Adrenal gland (tissue), 12 donors: ENCODE measurements around the gene ASPDH. TPM values are rescaled to one million over a fixed set of nuclear protein-coding genes. Genes with fewer than 3 reads are reported as not detected.

Source experiments
- DNase-seq, 7 donors: peaks; one replicate each; pipeline ENCODE4 v3.0.0-alpha.2; 2019 to 2020
- H3K27ac ChIP-seq, 5 donors: fragments of 200-600 bp; sonication (generic) in 4 of 5; 1 replicate in 3 of 5; 2 replicates in 2 of 5; pipeline versions ENCODE4 v1.5.1 to v1.8.0; 2016 to 2020; ENCODE audit warnings: mild to moderate bottlenecking in 1 of 5
- H3K27me3 ChIP-seq: fragments of 200-600 bp; 2 replicates; pipeline ENCODE4 v1.8.0; 2021
- H3K36me3 ChIP-seq, 2 donors: fragments of 200-600 bp; replicated peaks in 1 of 2; 1 replicate in 1 of 2; 2 replicates in 1 of 2; pipeline versions ENCODE4 v1.5.1 to v1.8.0; 2018 to 2022
- H3K4me1 ChIP-seq, 2 donors: fragments of 200-600 bp; replicated peaks in 1 of 2; 1 replicate in 1 of 2; 2 replicates in 1 of 2; pipeline versions ENCODE4 v1.5.1 to v1.8.0; 2018 to 2021
- H3K4me3 ChIP-seq, 4 donors: fragments of 200-600 bp; sonication (generic) in 3 of 4; one replicate each; pipeline ENCODE4 v1.5.1; 2016 to 2018
- H3K9me3 ChIP-seq, 3 donors: fragments of 200-600 bp; sonication (generic) in 1 of 3; replicated peaks in 1 of 3; 1 replicate in 2 of 3; 2 replicates in 1 of 3; pipeline versions ENCODE4 v1.5.1 to v1.8.0; 2016 to 2021
- POLR2A ChIP-seq, 2 donors: fragments of 450-650 bp; IDR thresholded peaks; one replicate each; pipeline ENCODE4 v1.6.1; 2017; ENCODE audit warnings: antibody characterized with exemption in 2 of 2, mild to moderate bottlenecking in 2 of 2, moderate library complexity in 1 of 2
- WGBS, 4 donors: extraction: QIAGEN DNeasy Blood & Tissue Kit in 2 of 4; methylation state at CpG; one replicate each; pipeline versions ENCODE4 v1.1.5 to v1.1.7; 2013 to 2017; 5-methylcytosine and 5-hydroxymethylcytosine counted together
- intact Hi-C, 2 donors: fragments of 100-400 bp; cut with DNase I; formaldehyde crosslinking; loops; one replicate each; pipeline versions ENCODE4 v1.14.1 to v1.15.0; 2022 to 2023
- polyA plus RNA-seq, 3 donors: library from polyadenylated mRNA; stranded (reverse); fragments of 200-250 nt in 2 of 3; fragments of 350-450 nt in 1 of 3; fragmentation: Illumina TruSeq in 1 of 3; extraction: RNeasy Lipid Tissue Mini Kit (QIAGEN cat#74804) in 1 of 3; gene quantifications; one replicate each; pipeline ENCODE4 v1.2.3, GENCODE V29; 2013 to 2014
- total RNA-seq, 9 donors: library from RNA; depleted of rRNA in 4 of 9; stranded (reverse); fragments of >200 nt in 4 of 9; fragments of 120-200 nt in 1 of 9; fragmentation: NEBNext Ultra II Directional in 1 of 9; extraction: Animal tissue kit (Norgen Biotek cat#: 25700) in 1 of 9; gene quantifications; one replicate each; pipeline versions ENCODE4 v1.1.0 to v1.2.4, GENCODE V29; 2013 to 2023
- TF ChIP-seq, protein P1 (sequence below), 6 experiments: fragments of 450-650 bp in 4 of 6; fragments of 200-600 bp in 2 of 6; sonication (generic) in 1 of 6; IDR thresholded peaks; 1 replicate in 5 of 6; 2 replicates in 1 of 6; pipeline versions ENCODE4 v1.5.1 to v1.8.0; 2016 to 2021; ENCODE audit warnings: antibody characterized with exemption in 6 of 6, mild to moderate bottlenecking in 2 of 6, moderate library complexity in 1 of 6
- donor health status: healthy with polysubstance abuse.
- donor health status: Bipolar disorder and iron deficiency.
- donor health status: DM: yes; HTN: yes; CAD: no.
- donor health status: DM: no; HTN: no; CAD: no.
- donor health status: DM: no; HTN: no; CAD: no.
- donor health status: DM: yes; HTN: yes; CAD: no.

The ASPDH gene
- total and polyA plus RNA-seq, 12 donors = 0.38 to 30.5 (median 1.7) TPM; not detected in 4

DNA sequence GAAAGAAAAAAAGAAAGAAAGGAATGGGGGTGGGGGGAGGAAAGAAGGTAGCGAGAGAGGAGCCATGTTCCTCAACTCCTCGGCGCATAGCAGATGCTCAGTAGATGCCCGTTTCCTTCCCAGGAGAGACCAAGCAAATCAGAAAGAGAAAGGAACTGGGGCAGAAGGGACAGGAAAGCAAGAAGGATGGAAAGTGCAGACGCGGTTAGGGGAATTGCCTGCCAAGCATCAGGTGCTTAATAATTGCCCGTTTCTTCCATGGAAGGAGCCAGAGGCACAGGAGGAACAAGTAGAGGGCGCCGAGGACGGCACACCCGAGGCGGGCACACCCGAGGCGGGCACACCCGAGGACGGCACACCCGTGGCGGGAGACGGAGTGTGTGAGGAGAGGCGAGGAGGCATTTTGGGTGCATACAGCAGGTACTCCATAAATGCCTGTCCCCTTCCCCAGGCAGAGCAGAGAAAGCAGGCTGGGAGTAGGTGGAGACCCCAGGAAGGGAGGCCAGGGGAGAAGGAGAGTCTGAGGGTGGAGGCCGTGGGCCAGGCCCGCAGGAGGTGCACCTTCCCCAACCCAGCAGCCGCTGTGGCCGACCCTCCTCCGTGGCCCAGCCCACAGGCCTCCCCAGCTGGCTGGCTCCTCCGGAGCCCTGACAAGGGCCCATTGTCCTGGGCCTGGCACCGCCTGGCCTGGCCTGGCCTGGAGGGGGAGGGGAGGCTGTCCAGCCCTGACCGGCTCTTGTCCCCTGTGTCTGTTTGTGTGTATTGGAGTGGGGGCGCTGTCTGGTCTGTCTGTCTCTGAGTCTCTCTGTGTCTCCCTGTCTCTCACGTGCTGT is 17.3 kb downstream of the ASPDH start:
- Histone ChIP-seq H3K4me3 (no peak overlapping the region), H3K4me1 (no peaks in the 10 kb centered on the region), H3K36me3 (no peaks in the 10 kb centered on the region), H3K9me3 (no peaks in the 10 kb centered on the region), H3K27ac (no peak overlapping the region), H3K27me3 (no peaks in the 10 kb centered on the region)
- no peak for DNase-seq
- 69 to 76% (median 73%) methylated on average over 25 to 30 of the region's 30 CpGs for WGBS, 4 donors
- no peak for TF ChIP-seq POLR2A (IDR thresholded peaks at IDR 0.05)
- TF ChIP-seq, protein P1, sequence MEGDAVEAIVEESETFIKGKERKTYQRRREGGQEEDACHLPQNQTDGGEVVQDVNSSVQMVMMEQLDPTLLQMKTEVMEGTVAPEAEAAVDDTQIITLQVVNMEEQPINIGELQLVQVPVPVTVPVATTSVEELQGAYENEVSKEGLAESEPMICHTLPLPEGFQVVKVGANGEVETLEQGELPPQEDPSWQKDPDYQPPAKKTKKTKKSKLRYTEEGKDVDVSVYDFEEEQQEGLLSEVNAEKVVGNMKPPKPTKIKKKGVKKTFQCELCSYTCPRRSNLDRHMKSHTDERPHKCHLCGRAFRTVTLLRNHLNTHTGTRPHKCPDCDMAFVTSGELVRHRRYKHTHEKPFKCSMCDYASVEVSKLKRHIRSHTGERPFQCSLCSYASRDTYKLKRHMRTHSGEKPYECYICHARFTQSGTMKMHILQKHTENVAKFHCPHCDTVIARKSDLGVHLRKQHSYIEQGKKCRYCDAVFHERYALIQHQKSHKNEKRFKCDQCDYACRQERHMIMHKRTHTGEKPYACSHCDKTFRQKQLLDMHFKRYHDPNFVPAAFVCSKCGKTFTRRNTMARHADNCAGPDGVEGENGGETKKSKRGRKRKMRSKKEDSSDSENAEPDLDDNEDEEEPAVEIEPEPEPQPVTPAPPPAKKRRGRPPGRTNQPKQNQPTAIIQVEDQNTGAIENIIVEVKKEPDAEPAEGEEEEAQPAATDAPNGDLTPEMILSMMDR (IDR thresholded peaks at IDR 0.05) = no peak
- intact Hi-C loops = no loop called here

DNA sequence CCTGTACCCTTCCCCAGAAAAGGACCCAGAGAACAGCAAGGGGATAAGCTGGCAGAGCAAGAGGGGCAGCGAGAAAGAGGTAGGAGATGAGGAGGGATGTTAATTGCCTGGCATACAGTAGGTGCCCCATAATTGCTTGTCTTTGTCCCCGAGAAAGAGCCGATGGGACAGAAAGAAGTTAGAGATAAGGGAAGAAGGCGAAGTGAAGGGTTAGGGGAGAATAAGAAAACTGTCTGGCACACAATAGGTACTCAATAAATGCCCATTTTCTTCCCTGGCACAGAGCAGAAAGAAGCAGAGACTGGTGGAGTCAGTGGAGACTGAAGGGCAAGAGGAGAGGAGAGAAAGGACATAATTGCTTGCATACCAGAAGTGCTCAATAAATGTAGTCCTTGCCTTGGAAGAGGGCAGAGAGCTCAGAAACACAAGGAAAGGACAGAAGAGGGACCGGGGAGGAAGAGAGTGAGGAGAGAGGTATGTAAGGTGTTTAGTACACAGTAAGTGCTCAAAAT is 18.6 kb downstream of the ASPDH start:
- intact Hi-C loops = no loop called here
- TF ChIP-seq, protein P1 (IDR thresholded peaks at IDR 0.05) = no peak
- TF ChIP-seq POLR2A (IDR thresholded peaks at IDR 0.05) = no peak

DNA sequence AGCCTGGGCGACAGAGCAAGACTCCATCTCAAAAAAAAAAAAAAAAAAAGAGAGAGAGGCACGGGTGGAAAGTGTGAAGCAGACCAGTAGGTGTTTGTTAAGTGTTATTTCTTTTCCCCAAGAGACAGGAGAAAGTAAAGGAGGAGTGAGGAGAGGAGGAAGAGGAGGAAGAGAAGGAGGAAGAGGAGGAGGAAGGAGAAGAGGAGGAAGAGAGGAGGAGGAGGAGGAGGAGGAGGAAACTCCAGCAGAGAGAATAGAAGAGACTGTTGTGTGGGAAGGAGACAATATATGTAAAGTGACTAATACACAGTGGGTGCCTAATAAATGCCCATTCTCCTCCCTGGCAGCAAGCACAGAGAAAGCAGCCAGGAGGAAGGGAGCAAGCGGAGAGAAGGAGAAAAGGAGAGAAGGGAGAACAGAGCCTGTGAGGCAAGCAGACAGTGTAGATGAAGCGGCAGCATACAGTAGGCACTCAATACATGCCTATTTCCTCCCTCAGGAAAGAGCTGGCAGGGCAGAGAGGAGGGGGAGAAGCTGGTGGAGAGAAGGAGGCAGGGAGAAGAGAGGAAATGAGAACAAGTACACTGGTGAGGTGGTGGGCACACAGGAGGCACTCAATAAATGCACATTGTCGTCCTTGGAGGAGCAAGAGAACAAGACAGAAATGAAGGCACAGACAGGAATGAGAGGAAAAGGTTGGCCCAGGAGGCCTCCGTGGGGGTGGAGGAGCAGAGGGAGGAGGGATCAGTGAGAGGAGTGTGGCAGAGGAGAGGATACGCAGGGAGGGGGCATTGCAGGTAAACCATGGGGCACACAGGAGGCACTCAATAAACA is 19.3 kb downstream of the ASPDH start:
- Histone ChIP-seq H3K9me3 (no peaks in the 10 kb centered on the region), H3K4me3 (no peak overlapping the region), H3K27me3 (no peaks in the 10 kb centered on the region), H3K27ac (no peak overlapping the region), H3K36me3 (no peaks in the 10 kb centered on the region), H3K4me1 (no peaks in the 10 kb centered on the region)
- intact Hi-C loops = no loop called here
- WGBS, 4 donors = 50 to 57% (median 55%) methylated on average over 6 to 7 of the region's 7 CpGs
- DNase-seq = no peak
- TF ChIP-seq, protein P1 (IDR thresholded peaks at IDR 0.05) = no peak
- TF ChIP-seq POLR2A (IDR thresholded peaks at IDR 0.05) = no peak

More for the DNA sequence above, 18.6 kb downstream of the ASPDH start:
- no peak for DNase-seq
- no peaks in the 10 kb centered on the region for H3K36me3 ChIP-seq
- H3K4me1 ChIP-seq = no peaks in the 10 kb centered on the region
- no peaks in the 10 kb centered on the region for H3K9me3 ChIP-seq
- no peak overlapping the region for H3K4me3 ChIP-seq
- H3K27ac ChIP-seq = no peak overlapping the region
- WGBS, 4 donors = 73 to 88% (median 84%) methylated on average over 5 of the region's 5 CpGs
- H3K27me3 ChIP-seq = no peaks in the 10 kb centered on the region

DNA sequence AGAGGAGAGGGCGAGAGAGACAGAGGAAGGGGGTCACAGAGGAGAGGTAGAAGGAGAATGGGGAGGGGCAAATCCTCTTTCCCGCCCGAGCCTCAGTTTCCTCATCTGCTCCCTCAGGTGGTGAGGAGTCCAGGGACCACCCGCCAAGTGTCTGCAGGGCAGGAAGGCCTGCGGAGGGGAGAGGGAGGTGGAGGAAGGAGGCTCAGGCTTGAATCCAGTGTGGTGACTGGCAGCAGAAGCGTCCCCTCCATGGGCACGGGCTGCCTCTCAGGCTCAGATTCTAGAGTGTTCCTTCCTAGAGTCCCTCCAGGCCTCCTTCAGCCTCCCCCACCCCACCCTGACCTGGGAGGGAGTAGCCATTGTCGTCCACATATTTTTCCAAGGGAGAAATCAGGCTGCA is 20.5 kb downstream of the ASPDH start:
- no peaks in the 10 kb centered on the region for H3K27me3 ChIP-seq
- H3K9me3 ChIP-seq = no peaks in the 10 kb centered on the region
- H3K4me1 ChIP-seq = no peaks in the 10 kb centered on the region
- no peaks in the 10 kb centered on the region for H3K36me3 ChIP-seq
- 52 to 59% (median 56%) methylated on average over 6 to 8 of the region's 8 CpGs for WGBS, 4 donors
- no peak overlapping the region for H3K27ac ChIP-seq
- intact Hi-C loops = no loop called here
- TF ChIP-seq, protein P1 (IDR thresholded peaks at IDR 0.05) = no peak
- no peak for TF ChIP-seq POLR2A (IDR thresholded peaks at IDR 0.05)
- DNase-seq = no peak
- H3K4me3 ChIP-seq = no peak overlapping the region
